ENCODE results near the gene APOA5. TPM values are rescaled to one million over a fixed set of nuclear protein-coding genes. Genes with fewer than 3 reads are reported as not detected.
"Not testable (repeated sequence)": the region's sequence is repeated elsewhere in the genome, so short reads cannot be mapped to it uniquely, and the experiment has no call there.

The APOA5 gene
- total RNA-seq, 1 donor from 2014 or later = 757 TPM

GRCh38 chr11:116801662-116802061 lies 10.0 kb upstream of the APOA5 start:
- not testable (repeated sequence) for ATAC-seq; DNase-seq (ENCODE audit: low spot score)

- DNase-seq (ENCODE audit: low spot score) = no peak
- ATAC-seq = no peak
These were observed 8.9 kb upstream of the APOA5 start for GRCh38 chr11:116800610-116801009.

GRCh38 chr11:116798368-116798767 lies 6.7 kb upstream of the APOA5 start:
- DNase-seq (ENCODE audit: low spot score) = no peak
- ATAC-seq = no peak

GRCh38 chr11:116797816-116798215 lies 6.1 kb upstream of the APOA5 start:
- ATAC-seq (peak; percentile 76), DNase-seq (ENCODE audit: low spot score) (no peak)

GRCh38 chr11:116796548-116796947 lies 4.9 kb upstream of the APOA5 start:
- DNase-seq (ENCODE audit: low spot score) (no peak), ATAC-seq (no peak)

GRCh38 chr11:116794851-116795250 lies 3.2 kb upstream of the APOA5 start:
- no peak for ATAC-seq

GRCh38 chr11:116793772-116794097 lies 2.1 kb upstream of the APOA5 start:
- ATAC-seq = no peak
- DNase-seq (ENCODE audit: low spot score) = no peak

More at GRCh38 chr11:116794851-116795250, 3.2 kb upstream of the APOA5 start:
- no peak for DNase-seq (ENCODE audit: low spot score)

- no peak for DNase-seq (ENCODE audit: low spot score)
These were observed 1.4 kb upstream of the APOA5 start for GRCh38 chr11:116792869-116793771.

GRCh38 chr11:116792144-116792868 lies 627 bp upstream of the APOA5 start:
- ATAC-seq (peak; percentile 56), DNase-seq (ENCODE audit: low spot score) (peak; percentile 94)

More at GRCh38 chr11:116792869-116793771, 1.4 kb upstream of the APOA5 start:
- no peak for ATAC-seq

- ATAC-seq (peak; percentile 55), DNase-seq (ENCODE audit: low spot score) (peak; percentile 81)
These were observed 472 bp downstream of the APOA5 start for GRCh38 chr11:116791002-116791812.

GRCh38 chr11:116790167-116791001 lies 1.3 kb downstream of the APOA5 start:
- ATAC-seq (no peak), DNase-seq (ENCODE audit: low spot score) (peak; percentile 56)

- DNase-seq (ENCODE audit: low spot score) (no peak), ATAC-seq (peak; percentile 0)
These were observed 2.7 kb downstream of the APOA5 start for GRCh38 chr11:116788975-116789374.

GRCh38 chr11:116788534-116788933 lies 3.1 kb downstream of the APOA5 start:
- peak; percentile 0 for ATAC-seq

GRCh38 chr11:116787786-116788486 lies 3.7 kb downstream of the APOA5 start, which contains the start of gene ZPR1:
Gene ZPR1, minus strand, starts transcription at chr11:116788023. Its CDS starts 33 bp downstream, at chr11:116787990.
- DNase-seq (ENCODE audit: low spot score) (peak; percentile 91), ATAC-seq (peak; percentile 55)

More at GRCh38 chr11:116788534-116788933, 3.1 kb downstream of the APOA5 start:
- peak; percentile 52 for DNase-seq (ENCODE audit: low spot score)

- ATAC-seq (no peak), DNase-seq (ENCODE audit: low spot score) (no peak)
These were observed 4.3 kb downstream of the APOA5 start for GRCh38 chr11:116787436-116787785.

- DNase-seq (ENCODE audit: low spot score) (no peak), ATAC-seq (no peak)
These were observed 4.7 kb downstream of the APOA5 start for GRCh38 chr11:116786966-116787365.

GRCh38 chr11:116786326-116786725 lies 5.4 kb downstream of the APOA5 start:
- ATAC-seq = no peak
- DNase-seq (ENCODE audit: low spot score) = no peak

GRCh38 chr11:116782728-116783127 lies 9.0 kb downstream of the APOA5 start:
- DNase-seq (ENCODE audit: low spot score) (no peak), ATAC-seq (no peak)

- ATAC-seq (no peak), DNase-seq (ENCODE audit: low spot score) (no peak)
These were observed 13.1 kb downstream of the APOA5 start for GRCh38 chr11:116778556-116778955.
